Neural crest cell (in vitro differentiated cells): Measurements from ENCODE around the gene BBOX1. TPM values are rescaled to one million over a fixed set of nuclear protein-coding genes. Genes with fewer than 3 reads are reported as not detected.
"Not testable (repeated sequence)": the region's sequence is repeated elsewhere in the genome, so short reads cannot be mapped to it uniquely, and the experiment has no call there.

ENCODE experiments used
- DNase-seq: peaks from one replicate; pipeline ENCODE4 v3.0.0; 2021; ENCODE audit warnings: low read depth, mixed read lengths, low spot score
- H3K27ac Mint-ChIP-seq: one replicate; pipeline ENCODE4 v1.8.0; 2021; ENCODE audit warnings: mild to moderate bottlenecking, mixed read lengths; ENCODE audit not compliant: unreplicated experiment
- H3K27me3 Mint-ChIP-seq: 2 replicates; pipeline ENCODE4 v1.8.0; 2021; ENCODE audit warnings: low read depth, mild to moderate bottlenecking, mixed read lengths
- H3K36me3 Mint-ChIP-seq: 2 replicates; pipeline ENCODE4 v1.8.0; 2021; ENCODE audit warnings: low read depth, mild to moderate bottlenecking, mixed read lengths
- H3K4me1 Mint-ChIP-seq: 2 replicates; pipeline ENCODE4 v1.8.0; 2021; ENCODE audit warnings: mixed read lengths
- H3K4me3 Mint-ChIP-seq: one replicate; pipeline ENCODE4 v1.8.0; 2021; ENCODE audit warnings: mild to moderate bottlenecking, mixed read lengths
- H3K9me3 Mint-ChIP-seq: 2 replicates; pipeline ENCODE4 v1.8.0; 2021; ENCODE audit warnings: mixed read lengths
- total RNA-seq: library from RNA; stranded (reverse); gene quantifications from 2 replicates; pipeline ENCODE4 v1.2.1, GENCODE V29; 2021
- TF ChIP-seq, protein P1 (sequence below): fragments of 200-600 bp; sonication (generic); conservative IDR thresholded peaks from 2 replicates; pipeline ENCODE4 v1.5.0; 2021; ENCODE audit warnings: antibody characterized with exemption, mild to moderate bottlenecking

BBOX1 gene
- total RNA-seq, 1 donor from 2014 or later, result not detected

GRCh38 chr11:27173545-27173944 is 132.9 kb downstream of the BBOX1 start:
- Mint-ChIP-seq H3K27ac (no peak overlapping the region), H3K36me3 (peaks cover 17% of the 10 kb centered on the region), H3K9me3 (peaks cover 8% of the 10 kb centered on the region), H3K4me3 (no peak overlapping the region), H3K4me1 (peaks cover 7% of the 10 kb centered on the region), H3K27me3 (no peaks in the 10 kb centered on the region)
- DNase-seq, result no peak
- TF ChIP-seq, protein P1, sequence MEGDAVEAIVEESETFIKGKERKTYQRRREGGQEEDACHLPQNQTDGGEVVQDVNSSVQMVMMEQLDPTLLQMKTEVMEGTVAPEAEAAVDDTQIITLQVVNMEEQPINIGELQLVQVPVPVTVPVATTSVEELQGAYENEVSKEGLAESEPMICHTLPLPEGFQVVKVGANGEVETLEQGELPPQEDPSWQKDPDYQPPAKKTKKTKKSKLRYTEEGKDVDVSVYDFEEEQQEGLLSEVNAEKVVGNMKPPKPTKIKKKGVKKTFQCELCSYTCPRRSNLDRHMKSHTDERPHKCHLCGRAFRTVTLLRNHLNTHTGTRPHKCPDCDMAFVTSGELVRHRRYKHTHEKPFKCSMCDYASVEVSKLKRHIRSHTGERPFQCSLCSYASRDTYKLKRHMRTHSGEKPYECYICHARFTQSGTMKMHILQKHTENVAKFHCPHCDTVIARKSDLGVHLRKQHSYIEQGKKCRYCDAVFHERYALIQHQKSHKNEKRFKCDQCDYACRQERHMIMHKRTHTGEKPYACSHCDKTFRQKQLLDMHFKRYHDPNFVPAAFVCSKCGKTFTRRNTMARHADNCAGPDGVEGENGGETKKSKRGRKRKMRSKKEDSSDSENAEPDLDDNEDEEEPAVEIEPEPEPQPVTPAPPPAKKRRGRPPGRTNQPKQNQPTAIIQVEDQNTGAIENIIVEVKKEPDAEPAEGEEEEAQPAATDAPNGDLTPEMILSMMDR, result no peak

GRCh38 chr11:27174021-27174420 is 133.4 kb downstream of the BBOX1 start:
- H3K27me3 Mint-ChIP-seq, result no peaks in the 10 kb centered on the region

DNA sequence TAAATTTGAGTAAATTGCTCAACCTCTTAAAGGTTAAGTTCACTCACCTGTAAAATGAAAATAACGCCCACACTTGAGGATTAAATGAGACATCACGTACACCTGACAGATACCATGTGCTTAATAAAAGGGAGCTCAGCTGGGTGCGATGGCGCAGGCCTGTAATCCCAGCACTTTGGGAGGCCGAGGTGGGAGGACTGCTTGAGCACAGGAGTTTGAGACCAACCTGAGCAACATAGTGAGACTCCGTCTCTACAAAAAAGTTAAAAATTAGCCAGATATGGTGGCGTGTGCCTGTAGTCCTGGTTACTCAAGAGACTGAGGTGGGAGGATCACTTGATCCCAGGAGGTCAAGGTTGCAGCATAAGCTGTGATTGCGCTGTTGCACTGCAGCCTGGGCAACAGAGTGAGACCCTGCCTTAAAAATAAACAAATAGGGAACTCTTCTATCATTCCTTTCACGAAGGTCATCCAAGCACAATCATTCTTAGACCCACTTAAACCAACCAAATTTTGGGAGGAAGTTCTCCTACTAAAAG is 134.1 kb downstream of the BBOX1 start:
- no peaks in the 10 kb centered on the region for H3K27me3 Mint-ChIP-seq
- H3K36me3 Mint-ChIP-seq, result peaks cover 10% of the 10 kb centered on the region
- H3K4me1 Mint-ChIP-seq, result peaks cover 7% of the 10 kb centered on the region
- H3K4me3 Mint-ChIP-seq, result no peak overlapping the region
- DNase-seq, result no peak
- H3K27ac Mint-ChIP-seq, result no peak overlapping the region
- TF ChIP-seq, protein P1, result no peak
- peaks cover 4% of the 10 kb centered on the region for H3K9me3 Mint-ChIP-seq

More at GRCh38 chr11:27174021-27174420, 133.4 kb downstream of the BBOX1 start:
- no peak overlapping the region for H3K4me3 Mint-ChIP-seq
- TF ChIP-seq, protein P1, result no peak
- peaks cover 5% of the 10 kb centered on the region for H3K9me3 Mint-ChIP-seq
- peaks cover 7% of the 10 kb centered on the region for H3K4me1 Mint-ChIP-seq
- H3K27ac Mint-ChIP-seq, result no peak overlapping the region
- no peak for DNase-seq
- H3K36me3 Mint-ChIP-seq, result peaks cover 14% of the 10 kb centered on the region

DNA sequence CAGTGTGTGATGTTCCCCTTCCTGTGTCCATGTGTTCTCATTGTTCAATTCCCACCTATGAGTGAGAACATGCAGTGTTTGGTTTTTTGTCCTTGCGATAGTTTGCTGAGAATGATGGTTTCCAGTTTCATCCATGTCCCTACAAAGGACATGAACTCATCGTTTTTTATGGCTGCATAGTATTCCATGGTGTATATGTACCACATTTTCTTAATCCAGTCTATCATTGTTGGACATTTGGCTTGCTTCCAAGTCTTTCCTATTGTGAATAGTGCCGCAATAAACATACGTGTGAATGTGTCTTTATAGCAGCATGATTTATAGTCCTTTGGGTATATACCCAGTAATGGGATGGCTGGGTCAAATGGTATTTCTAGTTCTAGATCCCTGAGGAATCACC is 134.9 kb downstream of the BBOX1 start:
- H3K4me1 Mint-ChIP-seq, H3K27ac Mint-ChIP-seq, H3K9me3 Mint-ChIP-seq, H3K4me3 Mint-ChIP-seq, H3K27me3 Mint-ChIP-seq, H3K36me3 Mint-ChIP-seq, DNase-seq: not testable (repeated sequence)

Other genes starting within 250 kb of the BBOX1 start
- gene FIBIN, start 46.7 kb upstream of the BBOX1 start, total RNA-seq, result 0.30 and 0.44 TPM in 2 replicates